ENCODE measurements around the gene DUOXA2. TPM values are rescaled to one million over a fixed set of nuclear protein-coding genes. Genes with fewer than 3 reads are reported as not detected.

Gene DUOXA2
- total RNA-seq, 1 experiment from 2014 or later = not detected

DNA sequence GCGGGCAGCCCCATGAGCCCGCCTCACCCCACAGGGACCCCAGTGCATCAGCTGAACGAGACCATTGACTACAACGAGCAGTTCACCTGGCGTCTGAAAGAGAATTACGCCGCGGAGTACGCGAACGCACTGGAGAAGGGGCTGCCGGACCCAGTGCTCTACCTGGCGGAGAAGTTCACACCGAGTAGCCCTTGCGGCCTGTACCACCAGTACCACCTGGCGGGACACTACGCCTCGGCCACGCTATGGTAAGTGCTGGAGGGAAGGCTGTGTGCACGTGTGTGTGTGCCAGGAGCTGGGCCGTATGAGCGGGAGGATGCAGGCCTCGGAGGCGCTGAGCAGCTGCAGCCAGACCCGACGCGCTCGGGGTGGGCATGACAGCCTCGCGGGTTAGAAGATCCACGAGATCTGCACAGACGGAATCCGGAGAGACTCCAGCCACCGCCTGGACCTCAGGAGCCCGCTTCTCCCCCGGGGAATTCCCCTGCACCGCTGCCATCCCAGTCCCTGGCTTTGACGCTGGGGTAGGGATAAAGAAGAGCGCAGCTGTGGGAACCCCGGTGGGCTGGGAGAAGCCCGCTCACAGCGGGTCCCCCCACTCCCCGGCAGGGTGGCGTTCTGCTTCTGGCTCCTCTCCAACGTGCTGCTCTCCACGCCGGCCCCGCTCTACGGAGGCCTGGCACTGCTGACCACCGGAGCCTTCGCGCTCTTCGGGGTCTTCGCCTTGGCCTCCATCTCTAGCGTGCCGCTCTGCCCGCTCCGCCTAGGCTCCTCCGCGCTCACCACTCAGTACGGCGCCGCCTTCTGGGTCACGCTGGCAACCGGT is 2.6 kb downstream of the DUOXA2 start:
- DNase-seq (ENCODE audit: low read depth) = no peak

DNA sequence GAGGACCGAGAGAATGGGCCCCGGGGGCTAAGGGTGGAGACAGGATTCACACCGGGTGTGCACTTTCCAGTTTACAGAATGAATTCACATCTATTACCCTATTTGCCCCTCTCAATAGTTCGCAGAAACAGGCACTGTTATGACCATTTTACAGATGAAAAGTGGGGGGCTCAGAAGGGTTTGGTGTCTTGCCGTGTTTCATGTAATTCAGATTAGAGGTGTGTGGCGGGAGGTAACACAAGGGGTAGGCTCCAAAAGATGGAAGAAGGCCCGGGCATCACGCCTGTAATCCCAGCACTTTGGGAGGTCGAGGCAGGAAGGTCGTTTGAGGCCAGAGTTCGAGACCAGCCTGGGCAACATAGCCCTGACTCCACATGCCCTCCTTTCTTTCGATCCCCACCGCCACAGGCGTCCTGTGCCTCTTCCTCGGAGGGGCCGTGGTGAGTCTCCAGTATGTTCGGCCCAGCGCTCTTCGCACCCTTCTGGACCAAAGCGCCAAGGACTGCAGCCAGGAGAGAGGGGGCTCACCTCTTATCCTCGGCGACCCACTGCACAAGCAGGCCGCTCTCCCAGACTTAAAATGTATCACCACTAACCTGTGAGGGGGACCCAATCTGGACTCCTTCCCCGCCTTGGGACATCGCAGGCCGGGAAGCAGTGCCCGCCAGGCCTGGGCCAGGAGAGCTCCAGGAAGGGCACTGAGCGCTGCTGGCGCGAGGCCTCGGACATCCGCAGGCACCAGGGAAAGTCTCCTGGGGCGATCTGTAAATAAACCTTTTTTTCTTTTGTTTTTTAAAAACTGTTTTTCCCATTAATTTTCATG is 3.4 kb downstream of the DUOXA2 start:
- DNase-seq (ENCODE audit: low read depth) = no peak

DNA sequence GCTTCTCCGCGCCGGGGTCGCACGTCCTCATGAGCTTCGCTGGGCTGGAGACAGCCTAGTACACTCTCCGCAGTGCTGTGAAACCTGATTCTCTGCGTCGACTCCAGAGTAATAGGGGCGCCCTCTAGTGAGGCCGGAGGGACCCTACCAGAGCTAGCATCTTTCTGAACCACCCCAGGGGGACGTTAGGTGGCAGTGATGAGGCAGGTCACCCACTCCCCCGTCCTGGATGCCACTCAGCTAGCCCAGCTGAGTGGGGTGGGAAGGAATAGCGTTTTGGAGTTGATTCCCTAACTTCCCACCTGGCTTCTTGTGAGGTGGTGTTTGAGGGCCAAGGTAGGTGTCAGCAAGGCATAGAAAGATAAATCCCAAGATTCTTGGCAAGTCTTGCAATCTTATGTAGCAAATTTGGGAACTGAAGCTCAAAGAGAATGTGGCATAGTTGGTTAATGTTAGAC is 4.0 kb downstream of the DUOXA2 start:
- DNase-seq (ENCODE audit: low read depth) = peak; percentile 82

DNA sequence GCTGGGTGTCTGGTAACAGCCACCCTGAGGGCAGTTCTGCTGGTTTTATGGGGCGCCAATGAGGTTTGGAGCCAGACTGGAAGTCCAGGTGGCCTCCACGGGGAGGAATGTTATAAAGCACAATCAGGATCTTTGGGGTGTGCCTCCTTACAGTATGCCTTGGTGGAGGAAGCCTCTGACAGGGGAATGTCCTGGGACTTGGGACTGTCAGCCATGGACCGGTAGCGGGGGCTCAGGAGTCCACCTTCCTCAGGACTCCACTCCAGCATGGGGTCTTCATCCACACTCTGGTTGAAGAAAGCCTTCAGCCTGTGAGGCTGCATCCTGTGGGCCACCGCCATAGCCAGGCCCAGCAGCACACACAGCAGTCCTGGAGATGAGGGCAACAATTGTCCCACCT is 4.9 kb downstream of the DUOXA2 start:
- no peak for DNase-seq (ENCODE audit: low read depth)

DNA sequence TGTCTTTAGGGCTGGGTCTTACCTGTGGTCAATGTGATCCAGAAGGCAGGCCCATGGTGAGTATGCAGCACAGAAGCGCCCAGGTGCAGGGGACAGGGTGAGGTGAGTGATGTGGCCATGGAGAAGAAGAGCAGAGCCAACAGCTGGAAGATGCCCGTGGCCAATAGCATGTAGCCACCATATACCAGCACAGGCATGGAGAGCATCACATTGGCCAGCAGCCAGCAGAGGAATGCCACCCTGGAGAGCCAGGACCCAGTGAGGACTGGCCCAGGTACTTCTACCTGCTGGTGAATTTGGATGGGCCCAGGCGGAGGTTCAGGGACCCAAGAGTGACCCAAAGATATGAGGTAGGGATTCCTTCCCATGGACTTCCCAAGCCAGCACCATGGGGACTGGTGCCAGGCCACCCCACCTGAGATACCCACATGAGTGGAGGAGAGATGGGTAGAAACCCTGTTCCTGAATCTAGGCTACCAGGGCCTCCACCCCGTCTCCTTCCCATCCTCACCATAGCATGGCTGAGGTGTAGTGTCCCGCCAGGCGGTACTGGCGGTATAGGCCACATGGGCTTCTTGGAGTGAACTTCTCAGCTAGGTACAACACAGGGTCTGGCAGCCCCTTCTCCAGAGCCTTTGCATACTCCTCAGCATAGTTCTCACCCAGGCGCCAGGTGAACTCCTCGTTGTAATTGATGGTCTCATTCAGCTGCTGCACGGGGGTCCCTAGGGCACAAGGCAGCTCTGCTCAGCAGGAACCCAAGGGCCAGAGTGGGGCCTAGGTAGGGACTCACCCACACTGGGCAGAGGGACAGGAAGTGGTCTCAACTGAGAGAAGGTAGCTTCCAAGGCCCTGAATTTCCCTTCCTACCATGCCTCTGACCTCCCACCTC is 6.2 kb downstream of the DUOXA2 start:
- DNase-seq (ENCODE audit: low read depth) = no peak

DNA sequence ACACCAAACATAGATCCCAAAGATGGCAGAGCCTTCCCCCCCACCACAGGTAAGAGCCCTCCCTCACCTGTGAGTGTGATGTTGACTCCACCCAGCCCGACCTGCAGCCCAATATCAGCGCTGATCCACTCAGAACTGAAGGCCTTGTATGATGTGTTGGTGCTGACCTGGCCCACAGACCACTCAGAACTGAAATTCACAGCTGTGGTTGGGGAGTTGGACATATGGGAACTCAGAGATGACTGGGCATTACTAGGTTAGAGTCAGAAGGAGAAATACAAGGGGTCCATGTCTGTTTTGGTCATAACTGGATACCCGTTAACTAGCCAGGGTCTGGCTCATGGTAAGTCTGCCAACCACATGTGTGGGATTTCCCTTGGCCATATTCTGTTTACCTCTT is 6.9 kb downstream of the DUOXA2 start:
- no peak for DNase-seq (ENCODE audit: low read depth)

- DNase-seq (ENCODE audit: low read depth) = peak; percentile 69
Observed at GRCh38 chr15:45121706-45122417, 7.7 kb downstream of the DUOXA2 start.

DNA sequence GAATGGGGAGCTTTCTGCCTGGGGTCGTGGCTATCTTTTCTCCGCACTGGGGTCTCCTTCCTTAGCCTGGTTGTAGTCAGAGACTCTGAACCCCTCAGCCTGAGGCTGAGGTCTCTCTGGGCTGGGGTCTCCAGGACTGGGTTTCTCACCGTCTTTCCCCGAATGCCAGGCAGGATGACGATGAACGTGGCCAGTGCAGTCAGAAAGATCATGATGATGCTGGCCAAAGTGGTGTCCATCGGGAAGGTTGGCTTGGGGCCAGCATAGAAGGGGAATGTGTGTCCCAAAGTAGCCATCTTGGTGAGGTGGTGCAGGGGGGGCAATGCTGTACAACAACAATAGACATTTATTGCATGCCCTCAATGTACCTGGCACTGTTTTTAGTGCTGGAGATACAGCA is 8.6 kb downstream of the DUOXA2 start:
- no peak for DNase-seq (ENCODE audit: low read depth)

GRCh38 chr15:45123397-45123796 is 9.3 kb downstream of the DUOXA2 start:
- DNase-seq (ENCODE audit: low read depth) = no peak

GRCh38 chr15:45126535-45127158 is 12.5 kb downstream of the DUOXA2 start:
- peak; percentile 21 for DNase-seq (ENCODE audit: low read depth)

DNA sequence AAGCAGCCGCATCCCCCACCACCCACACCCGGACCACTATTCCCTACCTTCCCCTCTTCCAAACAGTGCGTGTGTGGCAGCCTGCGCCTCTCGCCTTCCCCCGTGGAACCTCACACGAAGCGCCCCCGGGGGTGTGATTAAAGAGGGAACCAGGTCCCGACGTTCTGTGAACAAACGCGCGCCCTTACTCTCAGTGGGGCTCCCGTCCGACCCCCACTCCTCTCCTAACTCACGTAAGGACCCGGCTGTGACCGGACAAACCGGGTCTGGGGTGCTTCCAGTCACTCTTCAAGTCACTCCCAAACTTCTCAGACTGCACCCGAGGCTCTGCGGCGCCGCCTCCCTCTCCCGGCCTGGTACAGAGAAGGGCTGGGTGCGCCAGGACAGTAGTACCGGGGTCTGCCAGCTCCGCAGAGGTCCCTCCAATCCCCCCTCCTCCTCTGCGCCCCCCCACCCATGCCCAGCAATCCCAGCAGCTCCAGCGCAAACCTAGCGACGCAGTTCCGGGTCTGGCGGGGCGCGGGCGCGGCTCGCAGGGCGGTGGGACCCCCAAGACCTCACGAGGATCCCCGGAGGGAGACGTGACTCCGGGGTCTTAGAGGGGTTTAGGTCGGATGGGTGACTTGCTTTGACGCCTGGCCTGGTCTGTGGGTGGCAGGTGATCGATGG is 15.0 kb downstream of the DUOXA2 start:
- no peak for DNase-seq (ENCODE audit: low read depth)

DNA sequence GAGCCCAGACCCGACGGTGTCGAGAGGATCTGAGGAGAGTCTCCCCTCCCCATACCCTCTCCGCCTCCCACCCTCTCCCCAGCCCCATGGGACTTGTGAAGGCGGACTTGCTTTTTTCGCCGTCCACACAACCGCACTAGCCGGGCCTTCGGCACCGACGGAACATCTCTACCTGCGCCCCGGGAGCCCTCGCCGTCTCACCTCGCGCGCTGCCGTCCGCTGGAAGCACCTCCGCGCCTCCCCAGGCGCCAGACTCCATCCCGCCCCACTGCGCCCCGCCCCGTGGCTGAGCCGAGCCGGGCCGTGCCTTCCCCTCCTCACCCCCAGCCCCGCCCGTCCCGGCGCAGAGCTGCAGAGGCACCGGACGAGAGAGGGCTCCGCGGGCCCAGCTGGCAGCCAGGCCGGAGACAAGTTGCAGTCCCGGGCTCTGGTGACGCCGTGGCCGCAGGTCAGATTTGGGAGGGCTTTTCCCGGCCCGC is 15.6 kb downstream of the DUOXA2 start, which contains the start of the genes DUOX1 and DUOXA1:
DUOX1 (plus strand) TSS at position 344 of the 479 bp plus-strand sequence. CDS start 1,973 bp downstream, outside the sequence.
DUOXA1 (minus strand) TSS at position 229 of the 479 bp plus-strand sequence. CDS start 6,865 bp downstream, outside the sequence.
- DNase-seq (ENCODE audit: low read depth) = no peak

DNA sequence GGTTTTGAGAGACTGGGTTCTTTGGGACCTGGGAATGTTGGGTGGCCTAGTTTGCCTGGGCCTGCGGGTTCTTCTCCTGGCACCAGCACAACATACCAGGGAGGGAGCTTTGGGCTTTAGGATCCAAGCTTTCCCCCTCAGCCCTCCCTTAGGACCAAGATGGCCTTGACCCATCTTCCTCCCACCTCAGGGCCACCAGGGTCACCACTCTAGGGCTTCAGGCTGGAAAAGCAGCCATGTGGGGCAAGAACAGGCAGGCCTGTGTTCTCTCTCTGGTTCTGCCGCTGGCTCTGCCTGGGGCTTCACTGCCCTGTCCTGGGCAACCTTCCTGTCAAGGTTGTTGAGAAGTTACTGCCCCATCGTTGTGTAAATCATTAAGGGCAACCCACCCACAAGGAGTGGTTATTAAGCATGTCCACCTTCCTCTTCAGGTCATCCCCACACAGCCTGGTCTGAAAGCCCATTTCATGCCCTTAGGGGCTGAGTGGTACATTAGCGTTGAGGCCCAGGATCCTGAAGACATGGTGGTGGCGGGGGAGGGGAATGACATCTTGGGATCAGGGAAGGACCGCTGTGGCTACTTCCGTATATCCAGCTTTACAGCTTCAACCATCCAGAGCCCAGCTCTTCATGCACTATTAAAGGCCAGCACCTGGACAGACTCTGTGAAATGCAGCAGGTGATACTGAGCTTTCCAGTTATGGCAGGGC is 16.3 kb downstream of the DUOXA2 start:
- DNase-seq (ENCODE audit: low read depth) = no peak

DNA sequence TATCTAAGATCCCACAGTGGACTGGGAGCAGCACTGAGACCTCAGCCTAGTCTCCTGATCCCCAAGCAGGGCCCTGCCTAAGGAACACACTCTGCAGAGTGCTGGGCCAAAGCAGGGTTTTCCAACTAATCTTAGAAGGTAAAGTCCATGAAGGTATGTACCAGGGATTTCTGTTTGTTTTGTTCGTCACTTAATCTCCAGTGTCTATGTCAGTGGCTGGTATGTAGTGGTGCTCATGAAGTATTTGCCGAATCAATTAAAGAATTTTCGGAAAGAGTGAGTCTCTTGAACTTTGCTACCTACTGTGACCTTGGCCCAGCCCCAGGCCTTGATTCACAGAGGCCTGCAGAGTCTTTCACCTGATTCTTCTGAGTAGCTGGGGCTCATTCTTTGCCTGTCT is 17.4 kb downstream of the DUOXA2 start:
- DNase-seq (ENCODE audit: low read depth) = no peak

DNA sequence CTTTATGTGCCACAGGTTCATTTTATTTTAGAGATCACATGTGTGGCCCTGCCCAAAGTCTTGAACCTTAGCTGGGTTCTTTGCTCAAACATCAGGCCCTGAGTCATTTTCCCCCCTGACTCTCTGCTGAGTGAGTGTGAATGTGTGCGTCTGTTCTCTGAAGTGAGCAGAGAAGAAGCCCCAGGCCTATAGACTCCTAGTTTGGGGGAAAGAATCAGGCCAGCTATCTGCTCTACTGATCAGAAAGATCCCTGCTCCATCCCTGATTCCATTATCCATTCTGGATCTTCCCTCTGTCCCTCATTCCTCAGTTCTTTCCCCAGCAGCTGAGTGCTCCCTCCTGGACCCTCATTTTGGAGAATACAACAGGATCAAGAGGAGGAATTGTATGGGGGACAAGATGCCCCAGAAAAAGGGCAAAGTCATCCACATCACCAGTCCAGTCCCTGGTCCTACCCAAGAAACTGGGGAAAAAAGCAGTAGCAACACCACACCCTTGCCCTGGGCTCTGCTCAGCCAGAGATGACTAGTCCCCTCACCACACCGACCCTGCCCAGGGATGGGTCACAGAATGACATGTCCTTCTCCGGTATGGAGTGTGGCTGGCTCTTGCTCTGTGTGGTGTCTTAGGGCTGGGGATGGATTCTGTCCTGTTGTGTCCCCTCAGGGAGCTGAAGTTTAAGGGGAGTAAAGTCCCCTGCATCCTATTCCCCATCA is 18.9 kb downstream of the DUOXA2 start:
- no peak for DNase-seq (ENCODE audit: low read depth)

- no peak for DNase-seq (ENCODE audit: low read depth)
Observed at GRCh38 chr15:45133561-45133920, 19.4 kb downstream of the DUOXA2 start.

GRCh38 chr15:45134046-45134445 is 19.9 kb downstream of the DUOXA2 start:
- no peak for DNase-seq (ENCODE audit: low read depth)

Data from LHCN-M2 (cell line).